GM12878 (cell line): ENCODE measurements around the gene PANX2. TPM values are rescaled to one million over a fixed set of nuclear protein-coding genes. Genes with fewer than 3 reads are reported as not detected.
A peak's percentile ranks its signal among the peaks of the same experiment; 100 is the strongest.

Source experiments
- ATAC-seq: fragments of 200-7000 bp; cut with Tn5 transposase; 3 replicates; pipeline ENCODE4 v1.9.1; 2020; ENCODE audit warnings: mild to moderate bottlenecking, moderate library complexity
- BruUV-seq: library from RNA; stranded (reverse); fragments of 400-500 nt; replicated peaks from 2 replicates; lab custom pipeline; 2021; lab: Mats Ljungman, UMichigan
- CTCF ChIA-PET: fragments of 300-600 bp; sonication (Branson Sonifier 250); formaldehyde crosslinking; extraction: SDS; loops from one replicate; lab custom pipeline; 2021; ENCODE audit warnings: inconsistent platforms; lab: Yijun Ruan, JAX
- POLR2A ChIA-PET: fragments of 350-600 bp; formaldehyde crosslinking; extraction: SDS; loops from one replicate; lab custom pipeline; 2021; ENCODE audit warnings: inconsistent platforms; lab: Charles Lee
- RAD21 ChIA-PET: fragments of 300-600 bp; sonication (Branson Sonifier 250); formaldehyde crosslinking; loops from one replicate; lab custom pipeline; 2023; ENCODE audit warnings: antibody characterized with exemption; ENCODE audit not compliant: unreplicated experiment; lab: Charles Lee
- SMC1A ChIA-PET: fragments of 300-600 bp; sonication (Branson Sonifier 250); formaldehyde crosslinking; loops from one replicate; lab custom pipeline; 2023; ENCODE audit not compliant: unreplicated experiment, uncharacterized antibody; lab: Charles Lee
- DNase-seq: peaks from one replicate; pipeline ENCODE4 v3.0.0-alpha.2; 2011; ENCODE audit warnings: low read depth, low spot score
- FAIRE-seq: peaks from 3 replicates; lab custom pipeline; 2011; peaks lifted over from hg19 to GRCh38; lab: Jason Lieb, UNC
- H2AFZ ChIP-seq: 2 replicates; pipeline ENCODE4 v1.6.0; 2011; ENCODE audit warnings: low read depth, low read length, control low read depth; ENCODE audit not compliant: control insufficient read depth
- H3K27ac ChIP-seq: 2 replicates; pipeline ENCODE4 v1.5.1; 2011; ENCODE audit warnings: control low read depth; ENCODE audit not compliant: control insufficient read depth, insufficient read depth
- H3K27me3 ChIP-seq, 2 experiments: replicated peaks in 1 of 2; 2 replicates each; pipeline versions ENCODE4 v1.6.0 to v1.6.1; 2011; ENCODE audit warnings: low read length in 1 of 2; ENCODE audit not compliant: control insufficient read depth in 2 of 2, insufficient read depth in 2 of 2
- H3K36me3 ChIP-seq, 2 experiments: 2 replicates each; pipeline ENCODE4 v1.5.1; 2011; ENCODE audit warnings: low read length in 1 of 2; ENCODE audit not compliant: control insufficient read depth in 2 of 2, insufficient read depth in 2 of 2
- H3K4me1 ChIP-seq: 2 replicates; pipeline ENCODE4 v1.6.1; 2011; ENCODE audit warnings: mild to moderate bottlenecking, low read length, moderate library complexity, mixed read lengths; ENCODE audit not compliant: control insufficient read depth, insufficient read depth
- H3K4me2 ChIP-seq: 2 replicates; pipeline ENCODE4 v1.6.0; 2011; ENCODE audit warnings: control low read depth; ENCODE audit not compliant: control insufficient read depth, insufficient read depth
- H3K4me3 ChIP-seq: fragments of 200-600 bp; sonication (generic); 2 replicates; pipeline ENCODE4 v1.5.1; 2016
- H3K79me2 ChIP-seq: 2 replicates; pipeline ENCODE4 v1.6.0; 2011; ENCODE audit warnings: low read length; ENCODE audit not compliant: control insufficient read depth, insufficient read depth
- H3K9ac ChIP-seq: 2 replicates; pipeline ENCODE4 v1.8.0; 2011; ENCODE audit warnings: low read length, control low read depth, mixed read lengths; ENCODE audit not compliant: control insufficient read depth, insufficient read depth
- H3K9me3 ChIP-seq: replicated peaks from 3 replicates; pipeline ENCODE4 v1.5.1; 2011; ENCODE audit warnings: mild to moderate bottlenecking, low read length; ENCODE audit not compliant: control insufficient read depth, insufficient read depth
- H4K20me1 ChIP-seq: 2 replicates; pipeline ENCODE4 v1.6.0; 2011; ENCODE audit not compliant: control insufficient read depth, insufficient read depth
- ATF2 ChIP-seq: IDR thresholded peaks from 2 replicates; pipeline ENCODE4 v1.6.1; 2012; ENCODE audit warnings: low read length, inconsistent platforms
- BMI1 ChIP-seq: fragments of 450-650 bp; IDR thresholded peaks from 2 replicates; pipeline ENCODE4 v1.6.1; 2016; ENCODE audit warnings: mild to moderate bottlenecking, moderate library complexity, borderline replicate concordance
- BRCA1 ChIP-seq: IDR thresholded peaks from 2 replicates; pipeline ENCODE4 v1.6.1; 2011; ENCODE audit warnings: low read depth, low read length, improper control_type of control experiment
- CBX5 ChIP-seq: sonication (generic); IDR thresholded peaks from 2 replicates; pipeline ENCODE4 v1.6.1; 2016; ENCODE audit warnings: low read depth, moderate library complexity, mild to moderate bottlenecking, inconsistent platforms
- CREM ChIP-seq: IDR thresholded peaks from 2 replicates; pipeline ENCODE4 v1.6.1; 2014; ENCODE audit warnings: antibody characterized with exemption, low read depth
- E4F1 ChIP-seq: fragments of 450-650 bp; IDR thresholded peaks from 2 replicates; pipeline ENCODE4 v1.6.1; 2018; ENCODE audit warnings: borderline replicate concordance, mild to moderate bottlenecking; ENCODE audit not compliant: partially characterized antibody
- ETV6 ChIP-seq, 2 experiments: fragments of 450-650 bp in 1 of 2; IDR thresholded peaks in 1 of 2; conservative IDR thresholded peaks in 1 of 2; 2 replicates each; pipeline ENCODE4 v1.6.1; 2014; ENCODE audit warnings: antibody characterized with exemption in 1 of 2, borderline replicate concordance in 1 of 2, low read depth in 1 of 2, mild to moderate bottlenecking in 1 of 2, moderate library complexity in 1 of 2
- EZH2 ChIP-seq: IDR thresholded peaks from 2 replicates; pipeline ENCODE4 v1.6.1; 2012; ENCODE audit warnings: low read depth, mild to moderate bottlenecking, control low read depth, inconsistent platforms, low read length, borderline replicate concordance; ENCODE audit not compliant: control insufficient read depth
- HCFC1 ChIP-seq: fragments of 150-350 bp; IDR thresholded peaks from 2 replicates; pipeline ENCODE4 v1.6.1; 2014; ENCODE audit warnings: low read length
- IKZF1 ChIP-seq: fragments of 450-650 bp; conservative IDR thresholded peaks from 2 replicates; pipeline ENCODE4 v1.6.1; 2017; ENCODE audit warnings: antibody characterized with exemption, mild to moderate bottlenecking
- MTA2 ChIP-seq: fragments of 450-650 bp; IDR thresholded peaks from 2 replicates; pipeline ENCODE4 v1.6.1; 2016; ENCODE audit warnings: low read depth, mild to moderate bottlenecking, moderate library complexity
- NFYA ChIP-seq: IDR thresholded peaks from 2 replicates; pipeline ENCODE4 v1.6.1; 2011; ENCODE audit warnings: low read depth, mild to moderate bottlenecking, low read length, improper control_type of control experiment, borderline replicate concordance
- POU2F2 ChIP-seq: IDR thresholded peaks from 3 replicates; pipeline ENCODE4 v1.6.1; 2011; ENCODE audit warnings: low read depth, mild to moderate bottlenecking, low read length, borderline replicate concordance
- RUNX3 ChIP-seq: IDR thresholded peaks from 2 replicates; pipeline ENCODE4 v1.6.1; 2012; ENCODE audit warnings: low read length, inconsistent platforms
- SIX5 ChIP-seq: IDR thresholded peaks from 2 replicates; pipeline ENCODE4 v1.6.1; 2011; ENCODE audit warnings: mild to moderate bottlenecking, low read depth, low read length, moderate library complexity; ENCODE audit not compliant: severe bottlenecking
- SREBF1 ChIP-seq: IDR thresholded peaks from 2 replicates; pipeline ENCODE4 v1.6.1; 2012; ENCODE audit warnings: mild to moderate bottlenecking, low read length
- STAT1 ChIP-seq: fragments of 450-650 bp; conservative IDR thresholded peaks from 2 replicates; pipeline ENCODE4 v1.6.1; 2014; ENCODE audit warnings: antibody characterized with exemption, mild to moderate bottlenecking
- TCF12 ChIP-seq: IDR thresholded peaks from 2 replicates; pipeline ENCODE4 v1.6.1; 2011; ENCODE audit warnings: low read depth, mild to moderate bottlenecking, low read length
- TCF7 ChIP-seq: IDR thresholded peaks from 2 replicates; pipeline ENCODE4 v1.6.1; 2014; ENCODE audit warnings: antibody characterized with exemption, borderline replicate concordance
- ZNF207 ChIP-seq: fragments of 450-650 bp; IDR thresholded peaks from 2 replicates; pipeline ENCODE4 v1.6.1; 2014; ENCODE audit warnings: antibody characterized with exemption, mild to moderate bottlenecking, borderline replicate concordance
- ZNF217 ChIP-seq: fragments of 450-650 bp; IDR thresholded peaks from 2 replicates; pipeline ENCODE4 v1.6.1; 2017; ENCODE audit warnings: antibody characterized with exemption, mild to moderate bottlenecking
- ZNF274 ChIP-seq: IDR thresholded peaks from one replicate; pipeline ENCODE4 v1.8.0; 2011; ENCODE audit not compliant: insufficient read length, insufficient read depth
- ZNF384 ChIP-seq: IDR thresholded peaks from 2 replicates; pipeline ENCODE4 v1.6.1; 2012; ENCODE audit warnings: low read depth, mild to moderate bottlenecking, low read length, improper control_type of control experiment, borderline replicate concordance
- WGBS: methylation state at CpG from one replicate; pipeline ENCODE4 v1.1.6; 2016; ENCODE audit warnings: low lambda C conversion rate; ENCODE audit not compliant: insufficient replicate concordance, insufficient coverage; ENCODE audit errors: missing lambda C conversion rate; 5-methylcytosine and 5-hydroxymethylcytosine counted together
- in situ Hi-C: fragments of 300-500 bp; cut with MboI; formaldehyde crosslinking; loops from 9 replicates; pipeline ENCODE4 v1.14.3; 2018; ENCODE audit warnings: mixed read lengths
- intact Hi-C: fragments of 100-400 bp; cut with micrococcal nuclease; formaldehyde crosslinking; loops from one replicate; pipeline ENCODE4 v1.14.2; 2022; ENCODE audit not compliant: unreplicated experiment
- polyA plus RNA-seq, 11 experiments: library from polyadenylated mRNA; depleted of rRNA in 4 of 11; unstranded in 6 of 11; stranded (reverse) in 5 of 11; fragments of >200 nt; fragmentation: Nextera tagmentation in 4 of 11; fragmentation: Illumina TruSeq in 1 of 11; extraction: Ambion mirVana in 4 of 11; extraction: Trizol in 1 of 11; gene quantifications; 1 replicate in 1 of 11; 2 replicates in 10 of 11; pipeline versions ENCODE4 v1.2.1 to v1.2.3, GENCODE V29; 2011 to 2016; ENCODE audit warnings: inconsistent platforms in 2 of 11, missing spikeins in 2 of 11, low read depth in 1 of 11
- total RNA-seq, 4 experiments: library from RNA; depleted of rRNA in 3 of 4; stranded (reverse); fragments of >200 nt in 3 of 4; fragmentation: Illumina TruSeq in 1 of 4; extraction: Trizol in 1 of 4; gene quantifications; 2 replicates each; pipeline versions ENCODE4 v1.2.1 to v1.2.3, GENCODE V29; 2013 to 2021

The PANX2 gene
- total and polyA plus RNA-seq, 10 of the 15 experiments (the other 5 are each of a cell fraction or from before 2014, with no cell fraction given) = 0.04 to 0.44 (median 0.17) TPM; not detected in 5

- peak; percentile 72 for FAIRE-seq
- Histone ChIP-seq H3K4me2 (peak within 1 kb of the TSS; percentile 100), H3K4me1 (peaks cover 35% of the 10 kb centered on the region), H4K20me1 (no peaks in the 10 kb centered on the region), H3K36me3 (peaks cover 0 to 2% of the 10 kb centered on the region in 2 experiments; a peak in 2 of 4 replicates), H2AFZ (peak within 1 kb of the TSS; percentile 91), H3K4me3 (peak within 1 kb of the TSS; percentile 84), H3K27ac (peak within 1 kb of the TSS; percentile 89), H3K9me3 (no peaks in the 10 kb centered on the region), H3K79me2 (peaks cover 42% of the 10 kb centered on the region), H3K9ac (peak within 1 kb of the TSS; percentile 97), H3K27me3 (no peaks in the 10 kb centered on the region)
- WGBS = 2% methylated on average over 54 of the region's 90 CpGs
- no peak for DNase-seq
- no TSS peak for BruUV-seq
- intact Hi-C loops (loop anchor here (5.0 kb wide), 1 partner anchor 223 kb away; the partner anchor contains the start of gene PIM3), in situ Hi-C loops (no loop called here)
- ATAC-seq = peak; percentile 63
- CTCF ChIA-PET = interaction anchor here (0.7 kb wide), 1 partner anchor 57 kb away, joined by 3 read pairs; no protein-coding TSS in a partner anchor
- SMC1A ChIA-PET = no interaction called here
- RAD21 ChIA-PET = no interaction called here
- POLR2A ChIA-PET = no interaction called here
- TF ChIP-seq SREBF1 = peak; percentile 39; the same call in 1 of the 2 replicates
- TF ChIP-seq SIX5 = peak; percentile 74
- peak; percentile 75 for TF ChIP-seq IKZF1
- no peak for TF ChIP-seq ATF2
- TF ChIP-seq TCF12 = no peak
- TF ChIP-seq EZH2 = no peak
- TF ChIP-seq STAT1 = no peak
- no peak for TF ChIP-seq MTA2
- TF ChIP-seq BRCA1 = no peak
- TF ChIP-seq BMI1 = no peak
- TF ChIP-seq ZNF217 = peak; percentile 76
- TF ChIP-seq POU2F2 = no peak
- no peak for TF ChIP-seq NFYA
- TF ChIP-seq ZNF384 = no peak
- no peak for TF ChIP-seq ZNF274
- TF ChIP-seq RUNX3 = no peak
- no peak for TF ChIP-seq ETV6 (conservative IDR thresholded peaks at IDR 0.05 in 1 of 2, IDR thresholded peaks at IDR 0.05 in 1 of 2; ENCODE audit: borderline replicate concordance in 1 of 2, low read depth in 1 of 2)
- no peak for TF ChIP-seq E4F1
- no peak for TF ChIP-seq ZNF207
- TF ChIP-seq CBX5 = no peak
- peak; percentile 85 for TF ChIP-seq HCFC1
- no peak for TF ChIP-seq TCF7
- 0 out of 2 replicates have a peak, but pooled peaks have one; percentile 37 for TF ChIP-seq CREM
These were observed 15.0 kb downstream of the PANX2 start, which contains the start of gene TRABD for GRCh38 chr22:50185375-50186087. TSS of gene TRABD (plus strand) at chr22:50185913. CDS start at chr22:50193061, 7,148 bp downstream.
